EL (cell line): ENCODE data around the gene SPEN.

ENCODE experiments used
- DNase-seq: peaks from one replicate; pipeline ENCODE4 v3.0.0-alpha.2; 2016

Gene SPEN

DNA sequence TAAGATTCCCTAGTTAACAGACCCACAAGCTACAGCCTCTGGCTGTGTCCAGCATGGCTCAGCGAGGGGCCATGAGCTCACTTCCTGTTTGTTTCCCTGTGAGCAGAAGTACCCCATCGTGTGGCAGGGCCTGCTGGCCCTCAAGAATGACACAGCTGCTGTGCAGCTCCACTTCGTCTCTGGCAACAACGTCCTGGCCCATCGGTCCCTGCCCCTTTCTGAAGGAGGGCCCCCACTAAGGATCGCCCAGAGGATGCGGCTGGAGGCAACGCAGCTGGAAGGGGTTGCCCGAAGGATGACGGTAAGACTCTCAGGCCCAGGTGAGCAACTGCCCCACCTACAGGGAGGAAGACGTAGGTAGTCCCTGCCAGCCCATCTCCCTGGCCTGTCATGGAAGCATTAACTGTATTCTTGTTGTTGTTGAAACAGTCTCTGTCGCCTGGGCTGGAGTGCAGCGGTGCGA is 90.2 kb downstream of the SPEN start:
- peak; percentile 70 for DNase-seq

DNA sequence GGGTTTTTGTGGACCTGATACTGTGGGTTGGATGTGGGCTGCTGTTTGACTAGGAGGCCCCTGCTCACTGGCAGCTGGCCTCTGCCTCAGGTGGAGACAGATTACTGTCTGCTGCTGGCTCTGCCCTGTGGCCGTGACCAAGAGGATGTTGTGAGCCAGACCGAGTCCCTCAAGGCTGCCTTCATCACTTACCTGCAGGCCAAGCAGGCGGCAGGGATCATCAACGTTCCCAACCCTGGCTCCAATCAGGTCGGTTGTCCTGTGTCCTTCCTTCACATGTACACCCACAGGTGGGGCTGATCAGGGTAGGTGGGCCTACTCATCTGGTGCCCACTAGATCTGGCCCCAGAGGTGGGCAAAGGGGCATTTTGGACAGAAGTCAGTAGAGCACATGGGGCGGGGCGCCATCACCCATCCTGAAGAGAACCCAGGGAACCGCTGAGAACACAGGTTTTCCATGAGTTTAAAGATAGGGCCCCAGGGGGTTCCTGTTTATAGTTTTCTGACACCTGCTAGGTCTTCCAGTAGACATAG is 91.2 kb downstream of the SPEN start:
- DNase-seq, result no peak

GRCh38 chr1:15939181-15940109 is 91.9 kb downstream of the SPEN start:
- DNase-seq, result peak; percentile 52

DNA sequence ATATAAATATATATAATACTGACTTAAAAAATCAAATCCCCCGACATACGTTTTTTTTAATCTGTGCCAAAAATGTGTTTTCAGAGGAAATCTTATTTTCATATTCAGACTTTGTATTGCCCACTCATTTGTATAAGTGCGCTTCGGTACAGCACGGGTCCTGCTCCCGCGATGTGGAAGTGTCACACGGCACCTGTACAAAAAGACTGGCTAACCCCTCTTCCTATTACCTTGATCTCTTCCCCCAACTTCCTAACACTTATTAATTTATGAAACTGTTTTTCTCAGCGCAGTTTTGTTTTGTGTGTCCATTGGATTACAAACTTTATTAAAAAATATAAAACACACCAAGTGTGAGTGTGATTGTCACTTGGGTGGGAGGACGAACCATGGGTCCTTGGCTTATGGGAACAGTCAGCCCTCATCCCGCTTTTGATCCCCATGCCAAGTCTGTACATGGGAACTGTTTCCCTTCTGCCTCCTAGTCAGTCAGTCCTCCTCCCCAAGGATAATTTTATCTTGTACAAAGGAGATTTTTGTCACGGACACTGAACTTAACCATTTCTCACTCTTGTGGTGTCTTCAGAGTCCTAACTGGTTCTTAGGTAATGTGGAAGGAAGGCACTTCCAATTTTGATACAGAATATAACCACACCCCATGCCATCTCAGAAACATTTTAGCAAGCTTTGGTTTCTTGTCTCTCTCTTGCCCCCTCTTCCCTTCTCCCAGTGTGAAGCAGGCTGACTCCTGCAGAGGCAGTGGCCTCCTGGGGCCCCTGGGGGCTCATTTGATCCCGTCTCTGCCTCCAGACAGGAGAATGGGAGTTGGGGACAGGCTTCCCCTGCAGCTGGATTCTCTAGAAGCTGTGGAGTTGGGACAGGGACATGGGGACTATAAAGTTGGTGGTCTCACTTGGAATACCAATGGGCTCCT is 92.9 kb downstream of the SPEN start:
- no peak for DNase-seq

- no peak for DNase-seq
These were observed 93.7 kb downstream of the SPEN start for GRCh38 chr1:15941044-15941840.

- DNase-seq, result no peak
These were observed 94.6 kb downstream of the SPEN start for GRCh38 chr1:15941899-15942660.

DNA sequence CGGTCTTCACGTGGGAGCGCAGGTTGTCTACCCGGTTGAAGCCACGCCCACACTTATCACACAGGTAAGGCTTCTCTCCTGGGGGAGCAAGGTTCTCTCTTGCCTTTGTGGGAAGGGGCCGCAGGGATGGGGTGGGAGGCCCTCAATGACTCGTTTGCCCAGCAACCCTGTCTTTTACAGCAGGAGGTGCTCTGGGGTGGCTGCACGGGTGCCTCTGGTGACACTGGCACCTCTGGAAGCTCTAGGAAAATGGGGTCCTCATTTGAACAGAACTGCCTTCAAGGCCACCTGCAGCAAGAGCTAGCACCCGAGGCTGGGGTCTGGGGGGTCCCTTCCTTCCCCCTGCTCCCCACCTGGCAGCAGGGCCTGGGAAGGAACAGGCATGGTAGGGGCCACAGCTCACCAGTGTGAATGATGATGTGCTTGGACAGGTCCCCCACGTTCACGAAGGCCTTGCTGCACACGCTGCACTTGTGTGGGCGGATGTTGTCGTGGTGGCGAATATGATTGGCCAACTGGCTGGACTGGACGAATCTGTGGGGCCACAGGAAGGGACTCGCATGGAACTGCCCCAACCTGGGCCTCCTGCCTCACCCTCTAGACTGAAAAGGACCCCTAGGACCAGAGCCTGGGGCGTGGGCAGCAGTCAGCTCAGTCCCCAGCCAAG is 95.3 kb downstream of the SPEN start:
- DNase-seq, result no peak

- no peak for DNase-seq
These were observed 96.0 kb downstream of the SPEN start for GRCh38 chr1:15943328-15943991.

DNA sequence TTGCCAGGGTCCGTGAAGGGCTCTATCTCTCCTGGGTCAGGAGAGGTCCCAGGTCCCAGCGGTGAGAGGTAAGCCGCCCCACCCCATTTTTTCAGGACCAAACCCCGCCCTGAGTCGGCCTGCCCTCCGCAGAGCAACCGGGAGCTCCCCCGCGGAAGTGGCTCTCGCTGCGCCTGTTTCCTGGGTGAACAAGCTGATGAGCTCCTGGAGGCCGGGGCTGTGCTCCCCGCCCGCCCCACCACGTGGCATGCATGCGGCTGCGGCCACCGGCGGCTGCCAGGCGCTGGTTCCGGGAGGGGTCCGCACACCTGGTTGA is 96.4 kb downstream of the SPEN start:
- DNase-seq, result no peak

GRCh38 chr1:15944308-15945010 is 97.0 kb downstream of the SPEN start:
- no peak for DNase-seq

DNA sequence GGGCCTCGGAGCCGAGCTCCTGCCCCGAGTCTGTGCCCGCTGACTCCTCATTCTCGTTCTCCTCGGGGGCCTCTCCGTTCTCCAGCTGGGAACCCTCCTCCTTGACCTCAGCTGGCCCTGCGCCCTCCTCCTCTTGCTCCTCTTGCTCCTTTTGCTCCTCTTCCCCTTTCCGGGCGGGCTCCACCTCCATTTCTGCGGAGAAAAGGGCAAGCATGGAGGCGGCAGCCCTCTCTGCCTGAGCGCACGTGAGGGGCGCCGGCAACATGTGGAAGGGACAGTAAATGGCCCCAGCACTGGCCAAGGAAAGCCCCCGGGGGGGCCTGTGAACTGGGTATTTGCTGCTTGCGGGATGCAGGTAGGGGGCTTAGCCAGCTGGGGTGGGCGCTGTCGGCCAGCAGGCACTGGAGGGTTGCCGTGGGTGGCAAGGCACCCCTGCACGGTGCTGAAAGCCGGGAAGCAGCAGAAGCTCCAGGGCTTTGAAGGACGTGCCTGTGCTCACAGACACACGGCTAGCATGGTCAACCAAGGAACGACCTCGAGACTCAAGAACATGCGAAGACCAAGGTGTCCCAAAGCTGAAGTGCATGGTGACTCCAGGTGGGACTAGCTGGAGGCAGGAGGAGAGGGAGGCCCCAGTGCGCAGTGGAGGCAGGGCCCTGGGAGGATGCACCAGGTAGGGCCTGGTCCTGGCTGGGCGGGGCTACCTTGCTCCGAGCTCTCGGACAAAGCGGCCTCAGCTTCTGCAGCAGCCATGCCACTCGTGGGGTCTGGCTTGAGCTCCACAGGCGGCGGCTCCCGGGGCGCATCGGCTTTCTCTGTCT is 97.7 kb downstream of the SPEN start:
- DNase-seq, result no peak

DNA sequence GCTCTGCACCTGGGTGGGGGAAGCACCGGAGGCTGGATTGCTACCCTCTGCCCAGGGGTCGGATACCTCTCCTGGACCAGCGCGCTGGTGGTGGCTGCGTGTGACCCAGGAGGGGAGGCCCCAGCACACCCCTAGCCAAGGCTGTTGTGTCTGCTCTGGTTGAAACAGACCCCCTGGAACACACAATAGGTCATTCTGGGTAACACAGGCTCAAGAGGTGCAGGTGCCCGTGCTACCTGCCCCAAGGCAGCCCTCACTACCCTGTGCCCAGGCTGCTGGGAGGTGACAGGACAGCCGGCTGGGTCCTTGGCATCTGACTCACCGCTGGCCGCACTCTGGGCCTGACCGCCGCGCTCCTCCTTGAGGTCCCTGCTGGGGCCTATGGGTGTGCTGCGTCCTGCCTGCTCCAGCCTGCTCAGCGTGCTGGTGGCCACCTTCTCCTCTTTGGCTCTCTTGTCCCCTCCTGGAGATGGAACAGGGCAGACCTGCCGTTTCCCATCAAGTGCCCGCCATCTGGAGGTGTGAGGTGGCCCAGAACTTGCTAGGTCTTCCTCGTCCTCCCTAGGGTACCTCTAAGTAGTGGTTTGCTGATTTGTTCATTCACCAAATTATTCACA is 98.4 kb downstream of the SPEN start:
- no peak for DNase-seq

GRCh38 chr1:15946571-15947381 is 99.3 kb downstream of the SPEN start:
- no peak for DNase-seq

DNA sequence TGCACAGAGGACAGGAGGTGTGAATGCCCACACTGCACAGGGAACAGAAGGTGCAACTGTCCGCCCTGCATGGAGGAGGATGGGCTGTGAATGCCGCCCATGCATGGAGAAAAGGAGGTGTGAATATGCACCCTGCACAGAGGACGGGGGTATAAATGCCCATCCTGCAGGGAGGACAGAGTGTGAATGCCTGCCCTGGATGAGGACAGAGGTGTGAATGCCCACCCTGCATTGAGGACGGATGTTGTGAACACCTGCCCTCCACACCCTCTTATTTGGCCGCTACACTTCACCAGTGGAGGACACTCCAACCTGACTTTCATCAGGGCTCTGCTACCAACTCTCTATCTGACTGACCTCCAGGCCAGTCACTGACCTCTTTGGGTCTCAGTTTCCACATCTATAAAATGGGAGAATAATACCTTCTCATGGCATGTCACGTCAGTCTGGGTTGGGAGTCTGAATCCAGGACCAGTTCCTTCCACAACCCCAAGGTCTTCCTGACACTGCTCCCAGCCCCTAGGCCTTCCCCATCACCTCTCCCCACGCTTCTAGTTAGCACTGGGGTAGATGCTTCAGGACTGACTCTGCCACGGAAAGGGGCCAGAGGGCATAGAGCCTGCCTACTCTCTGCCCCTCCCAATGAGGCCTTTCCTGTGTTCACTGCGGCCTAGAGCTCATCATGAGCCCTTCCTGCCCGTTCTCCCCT is 100.0 kb downstream of the SPEN start:
- no peak for DNase-seq

DNA sequence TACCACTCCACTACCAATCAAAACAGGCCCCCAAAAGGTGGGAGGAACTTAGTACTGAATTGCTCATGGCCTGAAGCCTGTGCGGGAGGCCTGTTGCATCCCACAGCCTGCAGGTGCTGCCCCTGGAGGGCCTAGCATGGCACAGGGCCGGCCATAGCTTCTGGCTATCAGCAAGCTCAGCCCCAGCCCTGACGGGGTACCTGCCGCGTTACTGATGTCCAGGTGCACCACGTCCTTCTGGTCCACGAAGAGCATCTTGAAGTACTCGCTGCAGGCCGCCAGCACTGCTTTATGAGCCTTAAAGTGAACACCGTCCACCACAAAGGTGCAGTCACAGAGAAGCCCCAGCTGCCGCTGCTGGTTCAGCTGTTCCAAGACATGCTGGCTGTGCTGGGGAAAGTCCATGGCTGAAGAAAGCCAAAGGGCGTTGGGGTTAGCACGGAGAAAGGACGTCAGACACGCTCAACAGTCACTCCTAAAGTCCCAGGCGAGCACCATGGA is 100.6 kb downstream of the SPEN start:
- DNase-seq, result no peak

DNA sequence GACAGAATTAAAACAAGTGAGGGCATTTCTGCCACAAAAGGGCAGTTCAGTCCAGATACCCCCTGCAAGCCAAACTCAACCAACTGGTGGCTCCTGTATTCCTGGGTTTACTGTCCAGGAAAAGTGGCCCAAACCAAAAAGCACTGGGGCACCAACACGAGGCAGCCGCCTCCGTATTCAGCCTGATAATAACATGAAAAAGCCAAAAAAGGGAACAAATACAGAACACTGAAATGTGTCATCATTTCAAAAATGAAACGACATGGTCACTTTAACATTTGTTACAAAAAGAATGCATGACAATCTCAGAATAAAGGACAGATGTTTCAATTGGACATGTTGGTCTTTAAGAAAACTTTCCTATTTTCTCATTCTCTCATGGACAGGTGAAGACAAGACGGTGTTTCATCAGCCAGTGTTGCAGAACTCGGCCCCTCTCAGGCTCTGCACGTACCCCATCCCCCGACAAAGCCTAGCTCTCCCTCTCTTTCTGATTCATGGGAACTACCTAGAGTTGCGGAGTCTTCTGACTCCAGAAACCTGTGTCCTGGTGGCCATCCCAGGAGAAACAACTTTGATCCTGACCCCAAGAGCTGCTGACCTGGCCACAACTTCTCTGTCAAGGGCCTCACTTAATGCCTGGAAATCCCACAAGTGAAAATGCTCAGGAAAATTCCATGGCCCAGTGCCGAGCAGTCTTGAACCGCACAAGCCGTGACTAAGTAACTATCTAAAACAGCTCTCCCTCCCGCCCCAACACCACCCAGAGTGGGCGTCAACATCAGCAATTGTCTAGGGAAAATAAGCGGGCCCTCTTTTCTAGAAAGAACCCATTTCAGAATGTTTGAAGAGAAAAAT is 101.3 kb downstream of the SPEN start:
- peak; percentile 97 for DNase-seq
